NCI-H1436 treated with DMSO at 0.1 percent for 48 hours (cell line): ENCODE measurements around the gene ZNF532.
"Not testable (repeated sequence)": the region's sequence is repeated elsewhere in the genome, so short reads cannot be mapped to it uniquely, and the experiment has no call there.

Source experiments
- DNase-seq: peaks from one replicate; lab custom pipeline; 2025; lab: John Stamatoyannopoulos, UW

Gene ZNF532

GRCh38 chr18:58850786-58851469 lies 13.7 kb upstream of the ZNF532 start:
- no peak for DNase-seq

GRCh38 chr18:58851856-58852255 lies 12.8 kb upstream of the ZNF532 start:
- DNase-seq, result no peak

GRCh38 chr18:58852629-58853028 lies 12.0 kb upstream of the ZNF532 start:
- DNase-seq, result no peak

GRCh38 chr18:58853561-58853960 lies 11.1 kb upstream of the ZNF532 start:
- no peak for DNase-seq

- DNase-seq, result not testable (repeated sequence)
These were observed 9.2 kb upstream of the ZNF532 start for GRCh38 chr18:58855521-58855920.

- no peak for DNase-seq
These were observed 7.8 kb upstream of the ZNF532 start for GRCh38 chr18:58856881-58857280.

- DNase-seq, result no peak
These were observed 5.8 kb upstream of the ZNF532 start for GRCh38 chr18:58858591-58859468.

- DNase-seq, result no peak
These were observed 4.8 kb upstream of the ZNF532 start for GRCh38 chr18:58859907-58860306.

- DNase-seq, result no peak
These were observed 3.9 kb upstream of the ZNF532 start for GRCh38 chr18:58860747-58861231.

GRCh38 chr18:58861353-58861752 lies 3.3 kb upstream of the ZNF532 start:
- DNase-seq, result no peak

- no peak for DNase-seq
These were observed 2.8 kb upstream of the ZNF532 start for GRCh38 chr18:58861861-58862301.

- no peak for DNase-seq
These were observed 2.3 kb upstream of the ZNF532 start for GRCh38 chr18:58862356-58862755.

- no peak for DNase-seq
These were observed 1.7 kb upstream of the ZNF532 start for GRCh38 chr18:58862851-58863538.

- no peak for DNase-seq
These were observed 1.0 kb upstream of the ZNF532 start for GRCh38 chr18:58863539-58864145.

GRCh38 chr18:58865033-58865590 lies 435 bp downstream of the ZNF532 start:
- no peak for DNase-seq

GRCh38 chr18:58865701-58866065 lies 1.0 kb downstream of the ZNF532 start:
- no peak for DNase-seq

- DNase-seq, result no peak
These were observed 1.5 kb downstream of the ZNF532 start for GRCh38 chr18:58866066-58866772.

- no peak for DNase-seq
These were observed 2.1 kb downstream of the ZNF532 start for GRCh38 chr18:58866773-58867150.

GRCh38 chr18:58867281-58867961 lies 2.7 kb downstream of the ZNF532 start:
- DNase-seq, result no peak

GRCh38 chr18:58868440-58868839 lies 3.8 kb downstream of the ZNF532 start:
- no peak for DNase-seq

GRCh38 chr18:58870130-58870529 lies 5.5 kb downstream of the ZNF532 start:
- DNase-seq, result no peak
